GM12864 (cell line): Measurements from ENCODE around the gene AMOTL1.

ENCODE experiments used
- DNase-seq: peaks from one replicate; pipeline ENCODE4 v3.0.0-alpha.2; 2011; ENCODE audit warnings: low read depth
- H3K4me3 ChIP-seq: 2 replicates; pipeline ENCODE4 v1.5.1; 2011; ENCODE audit warnings: mild to moderate bottlenecking, low read depth, low read length, control low read depth
- TF ChIP-seq, protein P1 (sequence below): IDR thresholded peaks from 2 replicates; pipeline ENCODE4 v1.5.1; 2011; ENCODE audit warnings: low read depth, mild to moderate bottlenecking, moderate library complexity, low read length, control low read depth, inconsistent platforms; ENCODE audit errors: missing control alignments

The AMOTL1 gene

DNA sequence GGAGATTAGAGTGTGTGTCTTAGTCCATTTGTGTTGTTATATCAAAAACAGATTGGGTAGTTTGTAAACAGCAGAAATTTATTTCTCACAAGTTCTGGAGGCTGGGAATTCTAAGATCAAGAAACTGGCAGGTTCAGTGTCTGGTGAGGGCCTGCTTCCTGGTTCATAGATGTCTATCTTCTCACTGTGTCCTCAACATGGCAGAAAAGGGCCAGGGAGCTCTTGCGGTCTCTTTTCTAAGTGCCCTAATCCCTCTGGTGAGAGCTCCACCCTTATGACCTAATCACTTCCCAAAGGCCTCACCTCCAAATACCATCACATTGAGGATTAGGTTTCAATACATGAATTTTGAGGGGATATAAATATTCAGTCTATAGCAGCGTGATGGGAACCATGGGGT lies 25.5 kb upstream of the AMOTL1 start:
- no peak for DNase-seq
- no peak overlapping the region for H3K4me3 ChIP-seq
- TF ChIP-seq, protein P1, sequence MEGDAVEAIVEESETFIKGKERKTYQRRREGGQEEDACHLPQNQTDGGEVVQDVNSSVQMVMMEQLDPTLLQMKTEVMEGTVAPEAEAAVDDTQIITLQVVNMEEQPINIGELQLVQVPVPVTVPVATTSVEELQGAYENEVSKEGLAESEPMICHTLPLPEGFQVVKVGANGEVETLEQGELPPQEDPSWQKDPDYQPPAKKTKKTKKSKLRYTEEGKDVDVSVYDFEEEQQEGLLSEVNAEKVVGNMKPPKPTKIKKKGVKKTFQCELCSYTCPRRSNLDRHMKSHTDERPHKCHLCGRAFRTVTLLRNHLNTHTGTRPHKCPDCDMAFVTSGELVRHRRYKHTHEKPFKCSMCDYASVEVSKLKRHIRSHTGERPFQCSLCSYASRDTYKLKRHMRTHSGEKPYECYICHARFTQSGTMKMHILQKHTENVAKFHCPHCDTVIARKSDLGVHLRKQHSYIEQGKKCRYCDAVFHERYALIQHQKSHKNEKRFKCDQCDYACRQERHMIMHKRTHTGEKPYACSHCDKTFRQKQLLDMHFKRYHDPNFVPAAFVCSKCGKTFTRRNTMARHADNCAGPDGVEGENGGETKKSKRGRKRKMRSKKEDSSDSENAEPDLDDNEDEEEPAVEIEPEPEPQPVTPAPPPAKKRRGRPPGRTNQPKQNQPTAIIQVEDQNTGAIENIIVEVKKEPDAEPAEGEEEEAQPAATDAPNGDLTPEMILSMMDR: no peak

- no peak overlapping the region for H3K4me3 ChIP-seq
- DNase-seq: no peak
- TF ChIP-seq, protein P1: no peak
Measured at GRCh38 chr11:94746721-94747120, 21.4 kb upstream of the AMOTL1 start.

DNA sequence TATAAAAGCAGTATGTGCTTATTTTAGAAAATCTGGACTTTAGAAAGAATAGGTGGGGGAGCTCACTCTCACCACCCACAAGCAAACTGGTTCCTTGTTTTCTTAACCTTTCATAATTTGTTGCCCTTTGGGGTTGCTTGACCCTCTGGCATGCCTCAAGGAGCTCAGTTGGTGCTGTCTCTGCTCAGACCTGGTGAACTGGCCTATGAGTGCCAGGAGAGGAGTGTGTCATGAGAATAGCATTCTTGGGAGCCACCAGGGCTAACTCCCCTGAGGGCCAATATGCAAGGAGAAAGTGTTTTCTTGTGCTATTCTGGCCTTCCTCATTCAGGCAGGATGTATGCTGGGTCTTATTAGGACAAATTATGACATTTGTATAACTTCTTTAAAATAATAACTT lies 21.0 kb upstream of the AMOTL1 start:
- TF ChIP-seq, protein P1: no peak
- no peak overlapping the region for H3K4me3 ChIP-seq
- DNase-seq: no peak

DNA sequence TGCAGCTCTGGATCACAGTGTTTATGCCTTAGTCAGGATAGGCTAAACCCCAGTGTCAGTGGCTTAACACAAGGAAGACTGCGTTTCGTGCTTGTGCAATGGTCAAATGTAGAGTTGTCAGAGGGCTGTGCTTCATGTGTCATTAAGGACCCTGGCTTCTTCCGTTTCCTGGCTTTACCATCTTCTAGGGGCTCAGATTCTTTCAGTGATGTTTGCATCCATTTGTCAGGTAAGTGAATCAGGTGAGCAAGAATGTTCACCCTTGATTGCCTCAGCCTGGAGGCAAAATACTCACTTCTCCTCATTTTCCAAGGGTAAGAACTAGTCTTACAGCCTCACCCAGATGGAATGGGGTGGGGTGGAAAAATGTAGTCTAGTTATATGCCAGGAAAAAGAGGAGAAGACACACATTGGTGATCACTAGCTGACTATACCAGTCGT lies 20.5 kb upstream of the AMOTL1 start:
- TF ChIP-seq, protein P1: no peak
- no peak for DNase-seq
- no peak overlapping the region for H3K4me3 ChIP-seq

- no peak for DNase-seq
- TF ChIP-seq, protein P1: no peak
- no peak overlapping the region for H3K4me3 ChIP-seq
Measured at GRCh38 chr11:94749369-94749768, 18.8 kb upstream of the AMOTL1 start.

GRCh38 chr11:94750319-94751217 lies 17.6 kb upstream of the AMOTL1 start:
- no peak for DNase-seq
- TF ChIP-seq, protein P1: no peak
- H3K4me3 ChIP-seq: no peak overlapping the region

GRCh38 chr11:94751218-94751609 lies 16.9 kb upstream of the AMOTL1 start:
- no peak for DNase-seq
- TF ChIP-seq, protein P1: no peak
- H3K4me3 ChIP-seq: no peak overlapping the region
